Measurements from ENCODE around the gene OOSP4B.
"Not testable (repeated sequence)": the region's sequence is repeated elsewhere in the genome, so short reads cannot be mapped to it uniquely, and the experiment has no call there.

OOSP4B gene

GRCh38 chr11:60059521-60060240 lies 42.7 kb downstream of the OOSP4B start:
- DNase-seq (ENCODE audit: low read depth in 2 of 2): no peak

GRCh38 chr11:60064111-60064510 lies 47.1 kb downstream of the OOSP4B start:
- DNase-seq (ENCODE audit: low read depth in 2 of 2): no peak

GRCh38 chr11:60065801-60066200 lies 48.8 kb downstream of the OOSP4B start:
- DNase-seq (ENCODE audit: low read depth in 2 of 2): no peak

GRCh38 chr11:60069450-60069849 lies 52.5 kb downstream of the OOSP4B start:
- DNase-seq (ENCODE audit: low read depth in 2 of 2): no peak

GRCh38 chr11:60071644-60072043 lies 54.7 kb downstream of the OOSP4B start:
- not testable (repeated sequence) for DNase-seq (ENCODE audit: low read depth in 2 of 2)

- no peak for DNase-seq (ENCODE audit: low read depth in 2 of 2)
Observed at GRCh38 chr11:60077216-60077817, 60.3 kb downstream of the OOSP4B start.

- no peak for DNase-seq (ENCODE audit: low read depth in 2 of 2)
Observed at GRCh38 chr11:60077981-60078380, 61.0 kb downstream of the OOSP4B start.

- no peak for DNase-seq (ENCODE audit: low read depth in 2 of 2)
Observed at GRCh38 chr11:60078745-60079144, 61.8 kb downstream of the OOSP4B start.

GRCh38 chr11:60080535-60080934 lies 63.6 kb downstream of the OOSP4B start:
- DNase-seq (ENCODE audit: low read depth in 2 of 2): no peak
